GM18511 (cell line): ENCODE data around the gene RNU5B-1.
A peak's percentile ranks its signal among the peaks of the same experiment; 100 is the strongest.
"Not testable (repeated sequence)": the region's sequence is repeated elsewhere in the genome, so short reads cannot be mapped to it uniquely, and the experiment has no call there.

ENCODE experiments used
- ATAC-seq: cut with Tn5 transposase; IDR thresholded peaks from one replicate; pipeline ENCODE4 v1.9.1; 2021; ENCODE audit warnings: mild to moderate bottlenecking, moderate library complexity; ENCODE audit not compliant: unreplicated experiment

The RNU5B-1 gene

GRCh38 chr15:65304381-65305149 is at the start of gene RNU5B-1:
Gene RNU5B-1 (plus strand): TSS chr15:65304677.
- peak; percentile 71 for ATAC-seq

GRCh38 chr15:65254758-65255157 is 49.7 kb upstream of the RNU5B-1 start:
- ATAC-seq: no peak

- no peak for ATAC-seq
These were observed 48.9 kb upstream of the RNU5B-1 start for GRCh38 chr15:65255486-65256140.

- ATAC-seq: no peak
These were observed 45.9 kb upstream of the RNU5B-1 start for GRCh38 chr15:65258375-65259262.

GRCh38 chr15:65259367-65259797 is 45.1 kb upstream of the RNU5B-1 start:
- ATAC-seq: no peak

GRCh38 chr15:65260968-65261367 is 43.5 kb upstream of the RNU5B-1 start:
- no peak for ATAC-seq

- no peak for ATAC-seq
These were observed 41.2 kb upstream of the RNU5B-1 start for GRCh38 chr15:65263313-65263712.

- ATAC-seq: no peak
These were observed 39.5 kb upstream of the RNU5B-1 start for GRCh38 chr15:65264863-65265430.

GRCh38 chr15:65266469-65266868 is 38.0 kb upstream of the RNU5B-1 start:
- no peak for ATAC-seq

GRCh38 chr15:65268411-65268810 is 36.1 kb upstream of the RNU5B-1 start:
- no peak for ATAC-seq

- not testable (repeated sequence) for ATAC-seq
These were observed 33.5 kb upstream of the RNU5B-1 start for GRCh38 chr15:65270811-65271545.

- ATAC-seq: no peak
These were observed 29.3 kb upstream of the RNU5B-1 start for GRCh38 chr15:65275104-65275727.

GRCh38 chr15:65275728-65276126 is 28.8 kb upstream of the RNU5B-1 start:
- no peak for ATAC-seq

GRCh38 chr15:65277015-65277414 is 27.5 kb upstream of the RNU5B-1 start:
- no peak for ATAC-seq

- no peak for ATAC-seq
These were observed 26.0 kb upstream of the RNU5B-1 start for GRCh38 chr15:65278480-65278879.

- no peak for ATAC-seq
These were observed 19.0 kb upstream of the RNU5B-1 start for GRCh38 chr15:65285291-65286068.

- peak; percentile 38 for ATAC-seq
These were observed 18.3 kb upstream of the RNU5B-1 start for GRCh38 chr15:65286069-65286703.

- peak; percentile 93 for ATAC-seq
These were observed 17.6 kb upstream of the RNU5B-1 start, which contains the start of gene PARP16 for GRCh38 chr15:65286704-65287519. Gene PARP16 (minus strand): TSS chr15:65286883. CDS start chr15:65286426, 457 bp downstream.
